IMR-90 (cell line): Measurements from ENCODE around the gene C11orf42. TPM values are rescaled to one million over a fixed set of nuclear protein-coding genes. Genes with fewer than 3 reads are reported as not detected.

Experiments
- ATAC-seq: fragments of 200-7000 bp; cut with Tn5 transposase; 2 replicates; pipeline ENCODE4 v1.9.1; 2020; ENCODE audit warnings: low read depth, mild to moderate bottlenecking, moderate library complexity
- BruUV-seq: library from RNA; stranded (reverse); fragments of 400-500 nt; replicated peaks from 2 replicates; lab custom pipeline; 2021; lab: Mats Ljungman, UMichigan
- CTCF ChIA-PET: fragments of 300-600 bp; formaldehyde crosslinking; extraction: SDS; loops from one replicate; lab custom pipeline; 2021; ENCODE audit warnings: antibody characterized with exemption; lab: Yijun Ruan, JAX
- POLR2A ChIA-PET: fragments of 300-600 bp; sonication (Branson Sonifier 250); formaldehyde crosslinking; loops from one replicate; lab custom pipeline; 2022; ENCODE audit warnings: antibody characterized with exemption; ENCODE audit not compliant: unreplicated experiment; lab: Charles Lee
- DNase-seq: peaks from one replicate; pipeline ENCODE4 v3.0.0; 2013
- H2AFZ ChIP-seq: replicated peaks from 2 replicates; pipeline ENCODE3; 2013; ENCODE audit warnings: low read length, mild to moderate bottlenecking; ENCODE audit not compliant: poor library complexity
- H2AK5ac ChIP-seq: 2 replicates; pipeline ENCODE4 v1.6.1; 2013; ENCODE audit warnings: low read depth, low read length, inconsistent platforms
- H2AK9ac ChIP-seq: replicated peaks from 2 replicates; pipeline ENCODE3; 2013; ENCODE audit warnings: mild to moderate bottlenecking, low read depth, low read length, moderate library complexity; ENCODE audit not compliant: poor library complexity
- H2BK120ac ChIP-seq: 2 replicates; pipeline ENCODE4 v1.6.1; 2013; ENCODE audit warnings: low read depth, low read length, inconsistent platforms
- H2BK15ac ChIP-seq: 3 replicates; pipeline ENCODE4 v1.6.1; 2013; ENCODE audit warnings: low read depth, low read length, inconsistent platforms
- H2BK20ac ChIP-seq: 2 replicates; pipeline ENCODE4 v1.6.1; 2013; ENCODE audit warnings: low read depth, mild to moderate bottlenecking, inconsistent platforms, low read length, moderate library complexity
- H2BK5ac ChIP-seq: 2 replicates; pipeline ENCODE4 v1.6.1; 2013; ENCODE audit warnings: mild to moderate bottlenecking, low read depth, low read length, inconsistent platforms; ENCODE audit not compliant: poor library complexity, severe bottlenecking
- H3K14ac ChIP-seq: replicated peaks from 2 replicates; pipeline ENCODE4 v1.6.1; 2013; ENCODE audit warnings: low read depth, low read length, inconsistent platforms
- H3K18ac ChIP-seq: 2 replicates; pipeline ENCODE4 v1.6.1; 2013; ENCODE audit warnings: low read depth, low read length, control low read depth
- H3K23ac ChIP-seq: 2 replicates; pipeline ENCODE4 v1.6.1; 2013; ENCODE audit warnings: low read depth, low read length, inconsistent platforms
- H3K27ac ChIP-seq: 2 replicates; pipeline ENCODE4 v1.5.1; 2013; ENCODE audit warnings: mild to moderate bottlenecking, control low read depth, low read length; ENCODE audit not compliant: insufficient read depth
- H3K27me3 ChIP-seq: 2 replicates; pipeline ENCODE4 v1.6.1; 2013; ENCODE audit warnings: low read length; ENCODE audit not compliant: control insufficient read depth, insufficient read depth
- H3K36me3 ChIP-seq: 2 replicates; pipeline ENCODE4 v1.6.1; 2013; ENCODE audit warnings: low read length, mixed read lengths; ENCODE audit not compliant: control insufficient read depth, insufficient read depth
- H3K4ac ChIP-seq: 2 replicates; pipeline ENCODE4 v1.6.1; 2013; ENCODE audit warnings: low read depth, low read length, inconsistent platforms
- H3K4me1 ChIP-seq: 2 replicates; pipeline ENCODE4 v1.6.1; 2013; ENCODE audit warnings: low read length, mixed read lengths; ENCODE audit not compliant: control insufficient read depth, insufficient read depth
- H3K4me2 ChIP-seq: 2 replicates; pipeline ENCODE4 v1.6.1; 2013; ENCODE audit warnings: low read depth, mild to moderate bottlenecking, control low read depth, low read length, moderate library complexity
- H3K4me3 ChIP-seq: 2 replicates; pipeline ENCODE4 v1.5.1; 2013; ENCODE audit warnings: low read depth, mild to moderate bottlenecking, control low read depth, low read length, moderate library complexity; ENCODE audit not compliant: insufficient read depth
- H3K56ac ChIP-seq: 2 replicates; pipeline ENCODE4 v1.6.1; 2013; ENCODE audit warnings: low read length, inconsistent platforms; ENCODE audit not compliant: insufficient read depth; ENCODE audit errors: extremely low read depth
- H3K79me1 ChIP-seq, 2 experiments: 2 replicates each; pipeline ENCODE4 v1.6.1; 2013; ENCODE audit warnings: low read length in 2 of 2, inconsistent platforms in 1 of 2, low read depth in 1 of 2
- H3K9ac ChIP-seq: 2 replicates; pipeline ENCODE4 v1.6.1; 2013; ENCODE audit warnings: low read depth, low read length, control low read depth
- H3K9me1 ChIP-seq: 2 replicates; pipeline ENCODE4 v1.6.1; 2013; ENCODE audit warnings: low read length, inconsistent platforms; ENCODE audit not compliant: insufficient read depth
- H3K9me3 ChIP-seq: 2 replicates; pipeline ENCODE4 v1.6.1; 2013; ENCODE audit warnings: low read length; ENCODE audit not compliant: control insufficient read depth, insufficient read depth
- H4K20me1 ChIP-seq: 2 replicates; pipeline ENCODE4 v1.6.1; 2013; ENCODE audit warnings: low read length, inconsistent platforms; ENCODE audit not compliant: insufficient read depth
- H4K5ac ChIP-seq: 2 replicates; pipeline ENCODE4 v1.6.1; 2013; ENCODE audit warnings: mild to moderate bottlenecking, low read depth, low read length, control low read depth
- H4K8ac ChIP-seq, 2 experiments: 2 replicates each; pipeline ENCODE4 v1.6.1; 2013; ENCODE audit warnings: low read depth in 2 of 2, low read length in 2 of 2, control low read depth in 1 of 2, inconsistent platforms in 1 of 2
- H4K91ac ChIP-seq: 2 replicates; pipeline ENCODE4 v1.6.1; 2013; ENCODE audit warnings: low read depth, low read length, inconsistent platforms; ENCODE audit not compliant: insufficient read depth
- WGBS, 2 experiments: methylation state at CpG; one replicate each; pipeline versions ENCODE4 v1.1.5 to v1.1.7; 2013; ENCODE audit warnings: missing lambda C conversion rate in 2 of 2; ENCODE audit not compliant: insufficient read length in 1 of 2; ENCODE audit errors: extremely low coverage in 2 of 2; 5-methylcytosine and 5-hydroxymethylcytosine counted together
- dilution Hi-C: fragments of 300-500 bp; cut with HindIII; formaldehyde crosslinking; loops from one replicate; pipeline ENCODE4 v1.14.3; 2018; ENCODE audit warnings: low sequenced_read_pairs; ENCODE audit not compliant: unreplicated experiment
- in situ Hi-C: fragments of 300-500 bp; cut with MboI; formaldehyde crosslinking; loops from 3 replicates; pipeline ENCODE4 v1.14.3; 2019; ENCODE audit warnings: low sequenced_read_pairs, inconsistent platforms, mixed read lengths
- intact Hi-C: fragments of 100-400 bp; cut with micrococcal nuclease; formaldehyde crosslinking; loops from 2 replicates; pipeline ENCODE4 v1.10.0; 2022
- polyA plus RNA-seq, 3 experiments: library from polyadenylated mRNA; depleted of rRNA; stranded (reverse); fragments of >200 nt; gene quantifications; 2 replicates each; pipeline ENCODE4 v1.2.3, GENCODE V29; 2012; ENCODE audit warnings: low replicate concordance in 1 of 3
- total RNA-seq: library from RNA; depleted of rRNA; stranded (reverse); fragments of >200 nt; gene quantifications from 2 replicates; pipeline ENCODE4 v1.2.3, GENCODE V29; 2012
- TF ChIP-seq, protein P1 (sequence below): fragments of 150-350 bp; IDR thresholded peaks from 2 replicates; pipeline ENCODE4 v1.6.1; 2016; ENCODE audit warnings: low read depth, mild to moderate bottlenecking, low read length, moderate library complexity, borderline replicate concordance

The C11orf42 gene
- total and polyA plus RNA-seq, 2 of the 4 experiments (the other 2 are of a cell fraction) = not detected

DNA sequence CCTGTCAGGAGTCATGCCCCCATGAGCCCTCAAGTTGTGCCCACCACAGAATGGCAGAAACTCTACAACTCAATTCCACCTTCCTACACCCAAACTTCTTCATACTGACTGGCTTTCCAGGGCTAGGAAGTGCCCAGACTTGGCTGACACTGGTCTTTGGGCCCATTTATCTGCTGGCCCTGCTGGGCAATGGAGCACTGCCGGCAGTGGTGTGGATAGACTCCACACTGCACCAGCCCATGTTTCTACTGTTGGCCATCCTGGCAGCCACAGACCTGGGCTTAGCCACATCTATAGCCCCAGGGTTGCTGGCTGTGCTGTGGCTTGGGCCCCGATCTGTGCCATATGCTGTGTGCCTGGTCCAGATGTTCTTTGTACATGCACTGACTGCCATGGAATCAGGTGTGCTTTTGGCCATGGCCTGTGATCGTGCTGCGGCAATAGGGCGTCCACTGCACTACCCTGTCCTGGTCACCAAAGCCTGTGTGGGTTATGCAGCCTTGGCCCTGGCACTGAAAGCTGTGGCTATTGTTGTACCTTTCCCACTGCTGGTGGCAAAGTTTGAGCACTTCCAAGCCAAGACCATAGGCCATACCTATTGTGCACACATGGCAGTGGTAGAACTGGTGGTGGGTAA lies 6.1 kb upstream of the C11orf42 start, which contains the start of gene OR52W1:
TSS of gene OR52W1 (plus strand) at position 51 of the 637 bp plus-strand sequence. CDS start at position 51, 0 bp downstream.
- H2BK15ac ChIP-seq = no peak within 1 kb of the TSS
- H3K9me1 ChIP-seq = no peaks in the 10 kb centered on the region
- DNase-seq (no peak), ATAC-seq (no peak)
- no peak within 1 kb of the TSS for H2AFZ ChIP-seq
- H3K4me1 ChIP-seq = peaks cover 2% of the 10 kb centered on the region; the same call in 1 of the 2 replicates
- no peak within 1 kb of the TSS for H3K4me2 ChIP-seq
- BruUV-seq = no TSS peak
- no peaks in the 10 kb centered on the region for H3K36me3 ChIP-seq
- H3K14ac ChIP-seq = no peak within 1 kb of the TSS
- H3K4me3 ChIP-seq = no peak within 1 kb of the TSS
- no peak within 1 kb of the TSS for H2BK5ac ChIP-seq
- H4K91ac ChIP-seq = no peak within 1 kb of the TSS
- no peak within 1 kb of the TSS for H3K9ac ChIP-seq
- H4K20me1 ChIP-seq = no peaks in the 10 kb centered on the region
- no peak within 1 kb of the TSS for H3K4ac ChIP-seq
- no peak within 1 kb of the TSS for H2AK5ac ChIP-seq
- no peak within 1 kb of the TSS for H3K27ac ChIP-seq
- no peak within 1 kb of the TSS for H4K5ac ChIP-seq
- POLR2A ChIA-PET = no interaction called here
- H2BK20ac ChIP-seq = no peak within 1 kb of the TSS
- intact Hi-C loops (no loop called here), in situ Hi-C loops (no loop called here), dilution Hi-C loops (no loop called here)
- H3K56ac ChIP-seq = no peak within 1 kb of the TSS
- peaks cover 1% of the 10 kb centered on the region; the same call in 1 of the 2 replicates for H3K27me3 ChIP-seq
- H3K9me3 ChIP-seq = no peaks in the 10 kb centered on the region
- CTCF ChIA-PET = no interaction called here
- H4K8ac ChIP-seq = no peak within 1 kb of the TSS
- H2AK9ac ChIP-seq = no peak within 1 kb of the TSS
- no peak within 1 kb of the TSS for H2BK120ac ChIP-seq
- TF ChIP-seq, protein P1, sequence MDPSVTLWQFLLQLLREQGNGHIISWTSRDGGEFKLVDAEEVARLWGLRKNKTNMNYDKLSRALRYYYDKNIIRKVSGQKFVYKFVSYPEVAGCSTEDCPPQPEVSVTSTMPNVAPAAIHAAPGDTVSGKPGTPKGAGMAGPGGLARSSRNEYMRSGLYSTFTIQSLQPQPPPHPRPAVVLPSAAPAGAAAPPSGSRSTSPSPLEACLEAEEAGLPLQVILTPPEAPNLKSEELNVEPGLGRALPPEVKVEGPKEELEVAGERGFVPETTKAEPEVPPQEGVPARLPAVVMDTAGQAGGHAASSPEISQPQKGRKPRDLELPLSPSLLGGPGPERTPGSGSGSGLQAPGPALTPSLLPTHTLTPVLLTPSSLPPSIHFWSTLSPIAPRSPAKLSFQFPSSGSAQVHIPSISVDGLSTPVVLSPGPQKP = no peak
- WGBS, 2 experiments = 100% methylated on average over 4 of the region's 5 CpGs; no CpG with 5 or more reads in 1 of the 2 experiments
- no peak within 1 kb of the TSS for H3K18ac ChIP-seq
- no peak within 1 kb of the TSS for H3K23ac ChIP-seq
- H3K79me1 ChIP-seq = no peaks in the 10 kb centered on the region
